Eye (tissue), 1 donor: ENCODE data around the gene FGR.
"Not testable (repeated sequence)": the region's sequence is repeated elsewhere in the genome, so short reads cannot be mapped to it uniquely, and the experiment has no call there.

Source experiments
- DNase-seq: peaks from one replicate; pipeline ENCODE4 v3.0.0-alpha.2; 2015

Gene FGR

GRCh38 chr1:27634985-27635367 lies at the start of gene FGR:
TSS of gene FGR (minus strand) at chr1:27635185. CDS start at chr1:27623916, 11,269 bp downstream.
- DNase-seq, result no peak

GRCh38 chr1:27684176-27684575 lies 49.2 kb upstream of the FGR start:
- DNase-seq, result no peak

DNA sequence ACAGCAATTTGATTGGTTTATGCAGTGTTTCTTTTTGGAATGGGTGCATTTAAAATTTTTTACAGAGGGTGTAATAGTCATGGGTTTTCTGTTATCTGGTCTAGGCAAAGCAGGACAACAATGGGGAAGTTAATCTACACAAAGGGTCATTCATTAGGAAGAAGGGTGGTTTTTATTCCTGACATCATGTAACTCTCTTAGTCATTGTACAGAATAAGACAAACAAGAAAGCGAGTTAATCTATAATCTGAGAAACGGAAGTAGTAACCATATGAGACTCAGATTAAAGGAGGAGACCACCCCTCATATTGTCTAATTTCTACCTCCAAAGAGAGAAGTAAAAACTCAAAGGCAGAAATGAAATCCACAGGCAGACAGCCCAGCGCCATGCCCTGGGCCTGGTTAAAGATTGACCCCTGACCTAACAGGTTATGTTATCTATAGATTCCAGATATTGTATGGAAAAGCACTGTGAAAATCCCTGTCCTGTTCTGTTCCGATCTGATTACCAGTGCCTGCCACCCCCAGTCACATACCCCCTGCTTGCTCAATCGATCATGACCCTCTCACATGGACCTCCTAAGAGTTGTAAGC lies 47.5 kb upstream of the FGR start:
- no peak for DNase-seq

- DNase-seq, result not testable (repeated sequence)
These were observed 46.6 kb upstream of the FGR start for GRCh38 chr1:27681580-27681979.

DNA sequence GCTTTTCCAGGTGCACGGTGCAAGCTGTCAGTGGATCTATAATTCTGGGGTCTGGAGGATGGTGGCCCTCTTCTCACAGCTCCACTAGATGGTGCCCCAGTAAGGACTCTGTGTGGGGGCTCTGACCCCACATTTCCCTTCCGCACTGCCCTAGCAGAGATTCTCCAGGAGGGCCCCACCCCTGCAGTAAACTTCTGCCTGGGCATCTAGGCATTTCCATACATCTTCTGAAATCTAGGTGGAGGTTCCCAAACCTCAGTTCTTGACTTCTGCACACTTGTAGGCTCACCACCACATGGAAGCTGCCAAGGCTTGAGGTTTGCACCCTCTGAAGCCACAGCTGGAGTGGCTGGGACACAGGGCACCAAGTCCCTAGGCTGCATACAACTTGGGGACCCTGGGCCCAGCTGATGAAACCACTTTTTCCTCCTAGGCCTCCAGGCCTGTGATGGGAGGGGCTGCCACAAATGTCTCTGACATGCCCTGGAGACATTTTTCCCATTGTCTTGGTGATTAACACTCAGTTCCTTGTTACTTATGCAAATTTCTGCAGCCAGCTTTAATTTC lies 45.3 kb upstream of the FGR start:
- DNase-seq, result not testable (repeated sequence)

GRCh38 chr1:27678747-27679146 lies 43.8 kb upstream of the FGR start:
- DNase-seq, result no peak

DNA sequence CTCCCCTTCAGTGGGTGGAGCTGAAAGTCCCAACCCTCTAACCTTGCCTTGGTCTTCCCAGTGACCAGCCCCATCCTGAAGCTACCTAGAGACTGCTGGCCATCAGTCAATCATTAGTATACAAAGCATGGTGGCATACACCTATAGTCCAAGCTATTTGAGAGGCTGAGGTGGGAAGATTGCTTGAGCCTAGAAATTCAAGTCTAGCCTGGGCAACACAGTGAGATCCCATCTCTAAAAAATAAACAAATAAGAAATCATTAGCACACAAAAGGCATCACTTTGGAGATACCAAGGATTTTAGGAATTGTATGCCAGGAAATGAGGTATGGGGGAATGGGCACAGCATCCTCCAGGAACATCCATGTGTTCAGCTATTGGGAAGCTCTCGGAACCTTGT lies 41.4 kb upstream of the FGR start:
- no peak for DNase-seq

- no peak for DNase-seq
These were observed 37.7 kb upstream of the FGR start for GRCh38 chr1:27672750-27673112.

- DNase-seq, result peak; percentile 96
These were observed 37.2 kb upstream of the FGR start, which contains the start of gene IFI6 for GRCh38 chr1:27671964-27672749. TSS of gene IFI6 (minus strand) at chr1:27672192. CDS start at chr1:27669314, 2,878 bp downstream.

DNA sequence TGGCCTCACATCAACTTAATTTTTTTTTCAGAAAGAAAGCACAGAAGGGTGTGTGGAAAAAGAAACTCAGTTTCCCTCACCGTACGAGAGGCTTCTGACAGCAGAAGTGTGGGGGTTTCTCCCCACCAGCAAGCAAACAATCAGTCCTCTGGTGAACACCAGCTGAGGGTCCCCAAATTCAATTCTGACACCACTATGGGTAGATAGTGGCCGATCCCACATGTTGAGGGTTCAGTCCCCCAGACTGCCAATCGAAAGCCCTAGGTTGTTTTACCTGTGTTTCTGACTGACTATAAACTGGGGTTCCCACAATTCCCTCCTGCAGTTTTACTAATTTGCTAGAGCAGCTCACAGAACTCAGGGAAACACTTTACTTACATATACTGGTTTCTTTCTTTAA lies 34.9 kb upstream of the FGR start:
- DNase-seq, result no peak

GRCh38 chr1:27668808-27669723 lies 34.1 kb upstream of the FGR start:
- peak; percentile 86 for DNase-seq

DNA sequence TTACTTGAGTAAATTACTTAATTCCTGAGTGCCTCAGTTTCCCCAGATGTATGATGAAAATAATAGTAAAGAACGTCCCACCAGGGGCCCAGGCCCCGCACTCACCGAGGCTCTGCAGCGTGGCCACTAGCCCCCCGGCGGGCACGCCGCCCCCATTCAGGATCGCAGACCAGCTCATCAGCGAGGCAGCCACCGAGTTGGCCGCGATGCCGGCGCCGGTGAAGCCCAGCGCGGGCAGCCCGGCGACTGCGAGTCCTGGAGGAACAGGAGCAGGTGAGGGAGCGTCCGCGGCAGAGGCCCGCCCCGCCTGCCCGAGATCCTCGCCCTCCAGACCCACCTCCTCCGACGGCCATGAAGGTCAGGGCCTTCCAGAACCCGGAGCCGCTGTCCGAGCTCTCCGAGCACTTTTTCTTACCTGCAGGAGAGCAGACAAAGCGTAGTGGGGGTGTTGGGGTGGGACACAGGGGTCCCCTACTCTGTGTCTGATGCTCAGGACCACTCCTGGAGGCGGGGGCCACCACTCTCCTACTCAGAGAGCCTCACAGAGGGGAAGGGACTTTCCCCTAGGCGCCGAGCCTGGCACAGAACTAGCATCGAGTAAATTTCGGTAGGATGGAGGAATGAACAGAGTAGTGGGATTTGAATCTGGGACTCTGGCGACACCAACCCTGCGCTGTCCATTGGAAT lies 33.3 kb upstream of the FGR start:
- no peak for DNase-seq

DNA sequence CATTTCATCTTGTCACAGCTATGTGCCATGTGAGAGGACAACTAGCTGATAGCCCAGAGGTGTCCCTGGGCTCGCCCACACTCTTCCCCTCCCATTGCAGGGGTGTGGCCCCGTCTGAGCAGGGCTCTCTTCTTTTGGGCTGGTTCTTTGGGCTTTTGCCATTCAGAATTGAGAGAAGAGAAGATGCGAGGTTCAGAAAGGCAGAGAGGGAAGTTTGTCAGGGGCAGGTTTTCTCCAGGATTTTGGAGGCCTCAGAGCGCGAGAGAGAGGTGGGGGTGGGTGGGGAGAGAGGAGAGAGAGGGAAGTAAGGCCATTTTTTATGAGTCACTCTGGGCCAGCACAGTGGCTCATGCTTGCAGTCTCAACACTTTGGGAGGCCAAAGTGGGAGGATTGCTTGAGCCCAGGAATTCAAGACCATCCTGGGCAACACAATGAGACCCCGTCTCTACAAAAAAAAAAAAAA lies 31.8 kb upstream of the FGR start:
- DNase-seq, result no peak

DNA sequence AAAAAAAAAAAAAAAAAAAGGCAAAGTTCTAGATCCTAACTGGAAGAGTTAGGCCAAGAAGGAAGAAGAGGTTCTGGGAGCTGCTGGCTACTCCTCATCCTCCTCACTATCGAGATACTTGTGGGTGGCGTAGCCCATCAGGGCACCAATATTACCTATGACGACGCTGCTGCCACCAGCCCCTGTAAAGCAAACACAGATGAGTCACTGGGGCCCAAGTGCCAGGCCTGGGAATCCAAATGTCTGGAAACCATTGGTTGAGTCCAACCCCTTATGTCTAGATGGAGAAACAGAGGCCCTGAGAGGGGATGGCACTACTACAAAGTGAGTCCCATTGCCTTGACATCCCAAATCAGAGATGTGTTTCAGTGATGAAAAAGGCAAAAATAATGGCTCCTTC lies 31.3 kb upstream of the FGR start:
- DNase-seq, result no peak

- no peak for DNase-seq
These were observed 30.1 kb upstream of the FGR start for GRCh38 chr1:27665016-27665651.

DNA sequence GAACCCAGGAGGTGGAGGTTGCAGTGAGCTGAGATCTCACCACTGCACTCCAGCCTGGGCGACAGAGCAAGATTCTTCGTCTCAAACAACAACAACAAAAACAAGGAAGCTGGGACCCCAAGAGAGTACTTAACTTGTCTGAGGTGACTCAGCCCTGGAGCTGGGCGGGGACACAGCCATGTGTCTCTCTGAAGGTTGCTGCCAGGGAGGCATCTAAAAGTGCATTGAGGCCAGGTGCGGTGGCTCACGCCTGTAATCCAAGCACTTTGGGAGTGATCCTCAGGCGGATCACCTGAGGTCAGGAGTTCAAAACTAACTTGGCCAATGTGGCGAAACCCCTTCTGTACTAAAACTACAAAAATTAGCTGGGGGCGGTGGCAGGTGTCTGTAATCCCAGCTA lies 29.3 kb upstream of the FGR start:
- no peak for DNase-seq

DNA sequence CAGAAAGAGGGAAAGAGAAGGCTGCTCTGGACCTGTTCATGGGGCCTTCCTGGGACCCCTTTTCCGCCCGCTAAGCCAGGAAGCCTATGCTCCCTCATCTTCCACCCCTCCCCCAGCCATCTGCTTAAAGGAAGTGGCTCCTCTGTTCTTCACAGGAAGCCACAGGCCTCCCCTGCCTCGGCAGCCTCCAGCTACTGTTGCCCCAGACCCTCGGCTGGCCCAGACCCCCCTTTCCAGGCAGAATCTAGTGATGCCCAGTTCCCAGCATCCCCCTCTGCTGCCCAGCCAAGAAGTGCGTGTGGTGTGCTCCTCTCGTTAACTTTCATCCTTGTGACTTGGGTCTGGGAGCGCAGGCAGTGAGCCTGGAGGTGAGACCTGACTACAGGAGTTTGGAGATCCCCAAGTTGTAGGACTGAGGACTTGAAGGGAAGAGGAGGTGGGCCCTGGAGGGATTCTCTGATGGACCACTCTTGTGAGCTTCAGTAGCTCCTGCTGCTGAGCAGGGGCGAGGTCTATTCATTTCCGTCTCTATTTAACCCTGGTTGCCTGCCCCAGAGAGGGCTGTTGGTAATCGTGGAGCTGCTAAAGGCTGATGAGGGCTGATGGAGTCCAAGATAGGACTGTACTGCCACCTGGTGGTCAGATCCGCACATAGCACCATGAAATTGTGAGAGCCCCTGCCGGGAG lies 27.9 kb upstream of the FGR start:
- DNase-seq, result peak; percentile 97

DNA sequence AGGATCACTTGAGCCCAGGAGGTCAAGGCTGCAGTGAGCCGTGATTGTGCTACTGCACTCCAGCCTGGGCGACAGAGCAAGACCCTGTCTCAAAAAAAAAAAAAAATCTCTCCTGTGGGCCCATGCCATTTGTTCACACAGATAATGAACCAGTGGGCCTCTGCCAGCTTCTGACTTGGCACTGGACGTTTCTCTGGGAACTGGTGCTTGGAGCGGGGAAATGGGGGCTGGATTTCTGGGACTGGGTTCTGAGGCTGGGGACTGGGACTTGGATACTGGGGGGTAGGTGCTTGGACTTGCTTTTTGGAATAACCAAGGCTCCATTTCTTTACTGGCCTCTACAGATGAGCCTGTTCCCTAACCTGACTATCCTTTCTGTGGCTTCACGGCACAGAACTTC lies 27.3 kb upstream of the FGR start:
- DNase-seq, result no peak

GRCh38 chr1:27661412-27662075 lies 26.6 kb upstream of the FGR start:
- DNase-seq, result no peak

DNA sequence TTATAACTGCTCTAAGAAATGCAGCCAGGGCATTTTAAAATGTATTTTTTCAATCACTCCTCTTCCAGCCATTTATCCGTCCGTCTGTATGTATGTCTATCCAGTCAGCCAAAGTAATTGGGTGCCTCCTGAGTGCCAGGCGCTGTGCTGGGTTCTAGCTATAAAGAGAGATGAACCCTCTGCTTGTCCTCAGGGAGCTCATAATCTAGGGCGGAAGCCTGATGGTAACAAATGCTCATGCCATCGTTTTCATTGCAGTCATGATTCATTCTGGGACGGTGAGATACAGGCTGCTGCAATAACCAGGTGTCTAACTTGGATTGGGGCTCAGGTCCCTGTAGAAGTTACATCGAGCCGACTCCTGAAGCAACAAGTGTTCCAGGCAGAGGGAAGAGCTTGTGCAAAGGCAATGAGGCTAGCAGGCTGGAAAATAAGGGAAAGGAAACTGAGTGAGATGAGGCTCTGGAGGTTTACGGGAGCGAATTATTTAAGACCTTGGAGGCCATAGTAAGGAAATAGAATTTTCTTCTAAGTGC lies 25.4 kb upstream of the FGR start:
- no peak for DNase-seq
